Right hindlimb (tissue), 1 donor: ENCODE results near the gene TRIM72.
"Not testable (repeated sequence)": the region's sequence is repeated elsewhere in the genome, so short reads cannot be mapped to it uniquely, and the experiment has no call there.

Experiments
- DNase-seq: peaks from one replicate; pipeline ENCODE4 v3.0.0-alpha.2; 2018

TRIM72 gene, protein sequence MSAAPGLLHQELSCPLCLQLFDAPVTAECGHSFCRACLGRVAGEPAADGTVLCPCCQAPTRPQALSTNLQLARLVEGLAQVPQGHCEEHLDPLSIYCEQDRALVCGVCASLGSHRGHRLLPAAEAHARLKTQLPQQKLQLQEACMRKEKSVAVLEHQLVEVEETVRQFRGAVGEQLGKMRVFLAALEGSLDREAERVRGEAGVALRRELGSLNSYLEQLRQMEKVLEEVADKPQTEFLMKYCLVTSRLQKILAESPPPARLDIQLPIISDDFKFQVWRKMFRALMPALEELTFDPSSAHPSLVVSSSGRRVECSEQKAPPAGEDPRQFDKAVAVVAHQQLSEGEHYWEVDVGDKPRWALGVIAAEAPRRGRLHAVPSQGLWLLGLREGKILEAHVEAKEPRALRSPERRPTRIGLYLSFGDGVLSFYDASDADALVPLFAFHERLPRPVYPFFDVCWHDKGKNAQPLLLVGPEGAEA

DNA sequence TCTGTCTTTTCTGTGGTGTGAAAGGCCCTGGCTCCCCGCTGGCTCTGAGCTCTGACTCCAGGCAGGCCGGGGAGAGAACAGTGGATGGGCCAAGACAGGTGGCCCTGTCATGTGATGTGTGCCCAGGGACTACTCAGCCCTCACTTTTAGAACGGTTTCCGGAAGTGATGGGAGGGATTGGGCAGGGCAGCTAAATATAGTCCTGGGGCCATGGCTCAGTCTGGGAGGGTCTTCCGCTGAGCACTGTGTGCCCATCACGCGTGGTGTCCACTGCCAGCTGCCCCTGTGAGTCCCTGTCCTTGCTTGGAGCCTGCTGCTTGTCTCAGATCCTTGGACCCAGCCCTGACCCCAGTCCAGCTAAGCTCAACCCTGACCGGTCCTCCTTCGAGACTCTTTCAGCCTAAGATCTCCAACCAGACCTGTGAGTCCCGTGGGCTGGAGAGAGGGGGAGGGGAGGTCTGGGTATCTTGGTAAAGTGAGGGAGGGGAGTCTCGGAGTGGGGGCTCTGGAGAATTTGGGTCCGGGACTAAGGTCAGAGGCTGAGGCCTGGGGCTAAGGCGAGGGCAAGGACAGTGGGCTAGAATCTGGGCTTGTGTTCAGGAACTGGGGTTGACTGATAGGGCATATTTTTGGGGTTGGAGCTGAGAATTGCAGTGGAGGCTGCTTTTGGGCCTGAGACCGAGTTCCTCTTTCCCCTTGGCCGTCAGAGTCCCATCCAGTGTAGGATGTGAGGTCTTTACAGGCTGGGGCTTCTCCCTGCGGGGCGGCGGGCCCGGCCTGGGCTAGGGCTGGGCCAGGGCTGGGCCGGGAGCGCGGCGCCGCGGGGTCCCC is at the start of gene TRIM72:
TSS of gene TRIM72 (plus strand) at position 243 of the 831 bp plus-strand sequence. CDS start 620 bp downstream, outside the sequence.
- peak; percentile 84 for DNase-seq

DNA sequence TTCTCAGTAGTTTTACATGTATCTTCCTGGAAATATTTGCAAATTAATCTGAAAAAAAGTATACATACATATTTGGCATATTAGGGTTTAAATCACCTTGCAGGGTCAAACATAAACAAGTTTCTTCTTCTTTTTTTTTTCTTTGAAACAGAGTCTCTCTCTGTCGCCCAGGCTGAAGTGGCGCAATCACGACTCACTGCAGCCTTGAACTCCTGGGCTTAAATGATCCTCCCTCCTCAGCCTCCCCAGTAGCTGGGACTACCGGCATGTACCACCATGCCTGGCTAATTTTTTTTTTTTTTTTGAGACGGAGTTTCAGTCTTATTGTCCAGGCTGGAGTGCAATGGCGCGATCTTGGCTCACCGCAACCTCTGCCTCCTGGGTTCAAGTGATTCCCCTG is 46.6 kb upstream of the TRIM72 start:
- DNase-seq = no peak

DNA sequence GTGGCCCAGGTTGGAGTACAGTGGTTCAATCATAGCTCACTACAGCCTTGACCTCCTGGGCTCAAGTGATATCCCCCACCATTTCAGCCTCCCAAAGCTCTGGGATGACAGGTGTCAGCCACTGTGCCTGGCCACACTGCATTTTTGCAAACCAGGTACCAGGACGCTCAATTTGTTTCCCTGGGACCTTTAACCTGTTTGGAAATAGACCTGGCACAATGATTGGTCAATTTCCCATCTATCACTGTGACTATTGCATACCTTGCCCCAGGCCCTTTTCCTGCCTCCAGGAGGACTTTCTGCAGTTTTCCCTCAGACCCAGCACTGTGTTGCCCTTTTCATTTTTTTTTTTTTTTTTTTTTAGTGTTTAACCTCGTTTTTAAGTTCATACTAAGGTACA is 45.1 kb upstream of the TRIM72 start:
- DNase-seq = no peak

DNA sequence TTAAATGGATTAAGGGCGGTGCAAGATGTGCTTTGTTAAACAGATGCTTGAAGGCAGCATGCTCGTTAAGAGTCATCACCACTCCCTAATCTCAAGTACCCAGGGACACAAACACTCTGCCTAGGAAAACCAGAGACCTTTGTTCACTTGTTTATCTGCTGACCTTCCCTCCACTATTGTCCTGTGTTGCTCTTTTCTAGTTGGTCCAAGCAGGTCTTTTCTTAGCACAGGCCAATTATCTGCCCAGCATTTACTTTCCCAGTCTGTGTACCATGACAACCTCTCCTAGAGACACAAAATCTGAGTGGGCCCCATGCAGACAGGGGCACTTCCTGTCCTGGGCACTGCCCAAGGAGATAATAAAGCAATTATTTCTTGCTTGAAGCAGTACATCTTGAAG is 43.9 kb upstream of the TRIM72 start:
- not testable (repeated sequence) for DNase-seq

DNA sequence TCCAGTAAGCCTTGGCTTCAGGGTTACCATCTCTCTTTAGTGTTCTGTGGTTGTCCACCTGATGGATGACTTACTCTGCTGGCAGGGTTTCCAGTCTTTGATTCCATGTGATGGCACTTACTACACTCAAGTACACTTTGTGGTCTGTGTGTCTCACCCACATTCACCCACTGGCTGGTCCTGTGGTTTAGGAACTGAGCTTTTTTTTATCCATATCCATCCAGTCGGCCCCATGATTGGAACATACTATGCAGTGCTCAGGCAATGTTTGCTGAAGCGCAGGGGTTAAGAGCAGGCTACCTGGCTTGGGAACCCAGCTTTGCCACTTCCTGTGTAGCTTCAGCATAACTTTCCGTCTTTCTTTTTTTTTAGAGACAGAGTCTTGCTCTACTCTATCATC is 36.8 kb upstream of the TRIM72 start:
- DNase-seq = peak; percentile 27

DNA sequence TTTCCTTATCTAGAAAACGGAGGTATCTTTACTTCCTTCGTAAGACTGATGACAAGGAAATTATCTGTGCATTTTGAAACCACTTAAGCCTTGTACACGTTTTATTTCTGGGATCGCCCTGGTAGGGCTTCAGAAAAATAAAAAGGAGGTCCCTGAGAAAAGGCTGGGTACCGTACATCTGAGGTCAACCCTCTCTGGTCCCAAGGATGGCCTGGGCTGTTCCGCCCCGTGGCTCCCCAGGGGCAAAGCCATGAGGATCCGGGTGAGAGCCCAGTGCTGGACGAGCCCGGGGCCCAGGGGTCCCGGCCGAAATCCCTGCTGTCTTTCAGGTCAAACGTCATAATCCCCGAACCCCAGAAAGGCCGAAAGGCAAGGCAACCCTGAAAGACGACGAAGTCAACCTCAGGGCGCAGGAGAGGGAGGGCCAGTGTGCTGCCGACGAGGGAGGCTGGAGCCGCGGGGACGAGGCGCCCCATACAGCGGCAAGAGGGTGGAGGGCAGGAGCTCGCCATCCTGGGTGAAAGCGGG is 34.6 kb upstream of the TRIM72 start:
- DNase-seq = no peak

DNA sequence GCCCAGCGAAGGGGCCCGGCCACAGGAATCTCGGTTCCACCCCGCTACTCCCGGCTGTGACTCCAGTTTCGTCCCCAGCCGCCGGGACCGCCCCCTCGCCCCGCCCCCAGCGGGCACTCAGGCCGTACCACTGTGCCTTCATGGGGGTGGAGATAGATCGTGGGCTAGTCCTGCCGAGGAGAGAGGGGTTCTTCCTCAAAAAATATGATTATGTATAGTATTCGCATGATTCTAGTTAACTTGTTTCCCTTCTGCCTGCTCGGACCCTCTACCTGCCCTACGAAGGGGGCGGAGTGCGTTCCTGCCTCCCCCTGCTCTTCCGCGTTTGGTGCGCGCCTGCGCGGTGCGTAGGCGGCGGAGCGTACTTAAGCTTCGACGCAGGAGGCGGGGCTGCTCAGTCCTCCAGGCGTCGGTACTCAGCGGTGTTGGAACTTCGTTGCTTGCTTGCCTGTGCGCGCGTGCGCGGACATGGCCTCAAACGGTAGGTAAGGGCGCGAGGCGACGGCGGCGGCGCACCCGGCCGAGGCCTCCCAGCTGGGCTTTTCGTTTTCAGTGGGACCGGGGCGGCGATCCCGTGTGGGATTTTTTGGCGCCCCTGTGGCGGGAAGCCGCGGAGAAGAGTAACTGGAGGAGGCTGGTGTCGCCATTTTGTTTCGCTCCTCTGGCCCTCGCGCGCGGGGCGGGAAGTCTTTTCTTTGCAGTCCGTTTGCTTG is 34.0 kb upstream of the TRIM72 start, which contains the start of gene FUS:
TSS of gene FUS (plus strand) at position 393 of the 713 bp plus-strand sequence. CDS start at position 469, 76 bp downstream.
- DNase-seq = peak; percentile 93

DNA sequence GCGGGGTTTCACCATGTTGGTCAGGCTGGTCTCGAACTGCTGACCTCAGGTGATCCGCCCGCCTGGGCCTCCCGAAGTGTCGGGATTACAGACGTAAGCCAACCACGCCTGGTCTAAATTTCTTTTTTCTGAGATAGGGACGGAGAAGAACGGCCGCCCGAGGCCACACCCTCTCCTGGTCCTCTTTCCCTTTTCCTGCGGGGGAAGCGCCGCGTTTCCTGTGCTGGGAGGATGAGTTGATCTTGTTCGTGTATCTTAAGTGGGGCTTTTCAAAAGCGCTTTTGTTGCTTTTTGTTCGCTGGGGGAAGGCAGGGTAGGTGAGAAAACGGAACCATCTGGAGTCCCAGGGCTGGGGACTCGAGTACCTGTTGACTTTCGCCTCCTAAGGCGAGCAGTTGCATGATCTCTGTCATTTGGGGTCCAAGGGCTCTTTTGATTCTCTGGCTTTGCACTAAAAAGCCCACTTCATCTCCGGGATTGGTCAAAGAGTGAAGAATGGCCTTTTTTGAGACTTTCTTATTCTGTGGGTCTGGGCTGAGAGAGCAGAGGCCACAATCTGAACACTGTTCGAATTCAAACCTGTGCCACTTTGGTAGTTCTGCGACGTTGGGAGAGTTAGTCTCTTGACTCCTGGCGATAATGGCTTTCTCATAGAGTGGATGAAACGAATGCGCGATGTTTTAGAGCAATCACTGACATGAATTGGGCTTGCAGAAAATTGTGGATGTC is 32.7 kb upstream of the TRIM72 start:
- DNase-seq = peak; percentile 44

DNA sequence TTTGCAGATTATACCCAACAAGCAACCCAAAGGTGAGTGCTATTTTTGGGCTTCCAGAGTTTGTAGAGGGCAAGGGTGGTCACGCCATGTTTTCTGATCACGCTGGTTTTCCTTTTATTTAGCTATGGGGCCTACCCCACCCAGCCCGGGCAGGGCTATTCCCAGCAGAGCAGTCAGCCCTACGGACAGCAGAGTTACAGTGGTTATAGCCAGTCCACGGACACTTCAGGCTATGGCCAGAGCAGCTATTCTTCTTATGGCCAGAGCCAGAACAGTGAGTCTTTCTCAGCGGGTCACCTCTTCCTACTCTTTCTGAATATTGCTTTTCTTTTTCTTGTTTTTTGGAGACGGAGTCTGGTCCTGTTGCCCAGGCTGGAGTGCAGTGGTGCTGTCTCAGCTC is 31.5 kb upstream of the TRIM72 start:
- no peak for DNase-seq

DNA sequence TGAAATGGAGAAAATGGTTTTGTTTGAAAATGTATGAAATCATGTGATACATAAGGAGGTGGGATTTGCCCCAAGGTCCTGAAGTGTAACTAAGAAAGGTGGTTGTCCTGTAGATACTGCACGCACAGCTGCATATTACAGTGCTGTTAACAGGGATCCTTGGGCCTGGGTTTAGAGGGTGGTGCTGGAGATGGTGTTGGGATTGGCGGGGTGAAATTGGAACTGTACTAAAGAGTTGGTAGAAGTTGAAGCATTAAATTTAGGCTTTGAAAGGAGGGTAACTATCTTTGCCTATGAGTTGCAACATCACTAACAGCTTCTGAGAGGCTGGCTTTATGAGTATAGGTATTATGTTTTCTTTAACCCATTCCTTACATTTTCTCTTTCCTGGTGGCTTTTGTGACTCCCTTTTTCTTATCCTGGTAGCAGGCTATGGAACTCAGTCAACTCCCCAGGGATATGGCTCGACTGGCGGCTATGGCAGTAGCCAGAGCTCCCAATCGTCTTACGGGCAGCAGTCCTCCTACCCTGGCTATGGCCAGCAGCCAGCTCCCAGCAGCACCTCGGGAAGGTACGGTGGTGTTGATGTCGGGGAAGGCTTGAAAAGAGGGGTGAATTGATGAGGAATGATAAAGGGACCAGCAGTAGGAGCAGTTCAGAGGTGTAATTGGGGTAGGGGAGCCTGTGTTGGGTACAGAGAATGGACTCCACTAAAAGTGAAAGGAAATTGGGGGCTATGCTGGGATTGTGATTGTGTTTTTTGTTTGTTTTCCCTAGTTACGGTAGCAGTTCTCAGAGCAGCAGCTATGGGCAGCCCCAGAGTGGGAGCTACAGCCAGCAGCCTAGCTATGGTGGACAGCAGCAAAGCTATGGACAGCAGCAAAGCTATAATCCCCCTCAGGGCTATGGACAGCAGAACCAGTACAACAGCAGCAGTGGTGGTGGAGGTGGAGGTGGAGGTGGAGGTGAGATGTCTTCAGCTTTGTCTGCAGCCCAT is 30.2 kb upstream of the TRIM72 start:
- DNase-seq = no peak

DNA sequence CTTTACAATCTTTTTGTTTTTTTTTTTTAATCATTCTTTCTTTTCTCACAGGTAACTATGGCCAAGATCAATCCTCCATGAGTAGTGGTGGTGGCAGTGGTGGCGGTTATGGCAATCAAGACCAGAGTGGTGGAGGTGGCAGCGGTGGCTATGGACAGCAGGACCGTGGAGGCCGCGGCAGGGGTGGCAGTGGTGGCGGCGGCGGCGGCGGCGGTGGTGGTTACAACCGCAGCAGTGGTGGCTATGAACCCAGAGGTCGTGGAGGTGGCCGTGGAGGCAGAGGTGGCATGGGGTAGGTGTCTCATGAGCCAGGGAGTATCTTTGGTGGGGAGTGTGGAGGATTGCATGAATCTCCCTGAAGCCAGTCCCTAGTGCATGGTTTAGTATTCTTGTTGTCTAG is 29.0 kb upstream of the TRIM72 start:
- DNase-seq = no peak

DNA sequence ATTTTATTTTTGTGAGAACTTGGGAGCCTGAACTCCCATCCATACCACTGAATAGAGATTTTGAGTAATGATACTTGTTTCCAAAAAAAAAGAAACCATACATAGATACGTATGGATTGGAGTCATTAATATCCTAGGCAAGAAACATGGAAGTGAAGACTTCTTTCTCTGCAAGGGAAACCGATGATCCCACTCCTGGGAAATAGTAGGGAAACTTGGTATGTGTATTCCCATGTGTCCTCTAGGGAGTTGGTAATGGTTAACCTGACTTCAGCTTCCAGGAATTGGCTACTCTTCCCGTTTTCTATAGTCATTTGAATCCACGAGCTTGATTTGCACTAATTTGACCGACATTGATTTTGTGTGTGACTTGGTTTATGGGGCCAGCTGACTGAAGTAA is 28.6 kb upstream of the TRIM72 start:
- no peak for DNase-seq

DNA sequence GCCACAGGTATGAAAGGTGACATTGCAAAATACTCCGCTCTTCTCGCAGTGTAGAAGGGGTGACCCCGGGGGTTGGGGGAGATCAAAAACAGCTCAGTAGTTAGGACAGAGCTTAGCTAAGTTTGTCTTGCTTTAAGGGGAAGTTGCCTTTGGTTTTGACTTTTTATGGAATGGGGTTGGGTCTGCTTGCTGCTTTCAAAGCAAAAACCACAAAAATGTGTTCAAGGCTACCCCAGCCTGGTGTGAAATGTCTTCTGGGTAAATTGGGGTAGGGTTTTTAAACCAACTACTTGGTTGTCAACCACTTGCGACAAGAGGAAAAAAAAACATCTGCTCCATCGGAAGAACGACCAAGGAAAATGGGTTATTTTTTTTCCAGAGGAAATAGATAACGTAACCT is 27.7 kb upstream of the TRIM72 start:
- DNase-seq = no peak

DNA sequence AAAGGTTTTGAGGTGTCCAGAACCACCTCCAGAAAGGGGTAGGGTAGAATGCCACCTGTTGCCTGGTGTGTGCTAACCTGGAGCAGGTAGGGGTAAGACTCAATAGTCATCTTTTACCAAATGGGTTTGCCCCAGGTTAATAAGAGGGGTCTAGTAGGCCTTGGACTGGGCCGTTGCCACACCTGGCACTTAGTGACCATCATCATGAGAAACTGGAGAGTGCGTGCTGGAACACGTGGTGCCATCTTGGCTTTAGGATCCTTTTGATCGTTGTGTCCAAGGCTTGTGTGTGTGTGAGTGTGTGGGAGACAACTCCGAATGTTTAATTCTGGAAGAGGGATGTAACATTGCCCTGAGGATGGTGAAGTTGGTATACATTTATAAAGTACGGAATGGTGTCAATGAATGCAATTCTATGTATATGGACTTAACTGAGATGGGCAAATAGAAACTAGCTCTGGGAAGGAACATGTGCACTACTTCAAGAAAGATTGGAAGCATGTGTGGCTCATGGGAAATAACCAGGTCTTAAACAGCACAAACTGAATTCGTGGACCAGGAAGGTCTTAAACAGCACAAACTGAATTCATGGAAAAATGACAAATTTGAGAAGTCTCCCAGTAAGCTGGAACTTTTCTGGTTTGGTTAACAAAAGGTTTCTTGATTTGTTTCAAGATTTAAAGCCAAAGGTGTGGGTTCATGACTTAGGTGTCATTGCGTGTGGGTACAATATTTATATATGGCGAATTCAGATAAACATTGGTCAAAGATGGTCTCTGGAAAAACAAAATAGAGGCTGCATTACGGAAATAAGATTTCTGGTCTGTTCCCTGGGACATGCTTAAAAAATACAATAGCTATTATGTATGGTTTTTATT is 26.8 kb upstream of the TRIM72 start:
- no peak for DNase-seq

DNA sequence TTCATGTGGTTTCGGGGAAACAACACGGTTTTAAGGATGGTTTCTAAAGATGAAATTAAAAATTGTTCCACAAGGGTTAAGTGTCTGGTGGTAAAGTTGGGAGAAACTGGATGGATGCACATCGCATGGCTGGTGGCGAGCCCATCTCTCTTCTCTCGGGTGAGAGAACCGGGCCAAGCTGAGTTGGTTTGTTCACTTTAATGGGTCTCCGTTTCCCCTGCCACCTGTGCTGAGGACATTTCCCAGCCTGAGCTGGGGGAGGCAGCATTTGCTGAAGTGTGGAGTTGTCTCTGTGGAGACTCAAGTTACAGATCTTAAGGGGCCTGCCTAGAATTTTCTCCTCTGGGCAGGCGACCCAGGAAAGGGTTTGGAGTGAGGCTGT is 26.1 kb upstream of the TRIM72 start:
- DNase-seq = no peak

DNA sequence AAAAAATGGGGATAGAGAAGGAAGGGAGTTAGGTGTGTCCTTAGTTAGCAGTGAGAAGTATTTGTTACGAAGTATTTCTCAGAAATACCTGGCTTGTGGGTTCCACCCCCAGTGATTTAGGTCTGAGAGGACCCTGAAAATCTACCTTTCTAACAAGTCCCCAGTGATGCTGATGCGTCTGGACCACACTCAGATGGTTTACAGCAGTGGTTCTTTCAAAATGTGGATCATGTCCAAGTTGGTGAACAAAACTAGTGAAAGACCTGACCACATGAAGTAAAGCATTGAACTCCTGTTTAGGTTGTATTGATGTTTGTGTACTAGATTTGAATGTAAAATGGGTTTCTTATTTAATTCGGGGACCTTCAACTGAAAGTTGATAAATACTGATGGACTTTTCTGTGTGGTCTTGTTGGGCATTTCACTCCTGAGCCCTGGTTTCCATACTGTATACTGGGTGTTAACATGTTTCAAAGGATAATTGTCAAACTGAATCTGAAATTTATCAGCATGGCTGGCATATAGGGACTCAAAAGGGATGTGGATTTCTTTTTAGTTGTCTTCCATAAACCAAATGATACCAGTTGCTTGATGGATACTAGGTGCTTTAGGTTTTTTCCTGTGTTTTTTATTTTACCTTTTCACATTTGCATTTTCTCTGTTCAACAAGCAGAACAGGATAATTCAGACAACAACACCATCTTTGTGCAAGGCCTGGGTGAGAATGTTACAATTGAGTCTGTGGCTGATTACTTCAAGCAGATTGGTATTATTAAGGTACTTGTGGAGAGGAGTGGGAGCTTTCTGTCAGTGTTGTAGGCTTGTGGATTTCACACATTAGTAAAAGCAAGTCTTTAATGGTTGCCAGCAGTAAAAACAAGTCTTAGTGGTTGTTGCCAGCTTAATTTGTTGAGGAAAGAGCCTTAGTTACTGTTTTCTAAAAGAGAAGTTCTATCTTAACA is 25.2 kb upstream of the TRIM72 start:
- DNase-seq = no peak

DNA sequence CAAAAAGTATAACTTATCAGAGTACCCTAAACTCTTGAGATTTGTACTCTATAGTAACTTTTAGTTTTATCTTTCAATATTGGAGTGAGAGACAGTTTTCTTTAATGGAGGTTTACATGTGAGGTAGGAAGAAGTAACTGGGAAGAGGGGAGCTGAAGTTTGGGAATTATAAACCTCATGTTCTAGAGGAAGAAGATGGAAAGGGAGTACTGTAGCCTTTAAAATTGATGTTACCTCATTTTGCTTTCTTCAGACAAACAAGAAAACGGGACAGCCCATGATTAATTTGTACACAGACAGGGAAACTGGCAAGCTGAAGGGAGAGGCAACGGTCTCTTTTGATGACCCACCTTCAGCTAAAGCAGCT is 24.5 kb upstream of the TRIM72 start:
- DNase-seq = no peak

DNA sequence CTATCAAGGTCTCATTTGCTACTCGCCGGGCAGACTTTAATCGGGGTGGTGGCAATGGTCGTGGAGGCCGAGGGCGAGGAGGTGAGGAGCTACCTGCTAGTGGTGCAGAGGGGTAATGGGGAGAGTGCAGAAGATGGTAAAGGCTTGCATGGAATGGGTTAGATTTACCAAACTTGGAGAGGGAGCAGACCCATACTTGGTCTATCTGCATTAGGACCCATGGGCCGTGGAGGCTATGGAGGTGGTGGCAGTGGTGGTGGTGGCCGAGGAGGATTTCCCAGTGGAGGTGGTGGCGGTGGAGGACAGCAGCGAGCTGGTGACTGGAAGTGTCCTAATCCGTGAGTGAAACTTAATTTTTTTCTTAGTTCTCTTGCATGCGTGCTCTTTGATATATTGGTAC is 23.9 kb upstream of the TRIM72 start:
- no peak for DNase-seq
